ENCODE measurements around the gene UGGT2.
"Not testable (repeated sequence)": the region's sequence is repeated elsewhere in the genome, so short reads cannot be mapped to it uniquely, and the experiment has no call there.

UGGT2 gene

DNA sequence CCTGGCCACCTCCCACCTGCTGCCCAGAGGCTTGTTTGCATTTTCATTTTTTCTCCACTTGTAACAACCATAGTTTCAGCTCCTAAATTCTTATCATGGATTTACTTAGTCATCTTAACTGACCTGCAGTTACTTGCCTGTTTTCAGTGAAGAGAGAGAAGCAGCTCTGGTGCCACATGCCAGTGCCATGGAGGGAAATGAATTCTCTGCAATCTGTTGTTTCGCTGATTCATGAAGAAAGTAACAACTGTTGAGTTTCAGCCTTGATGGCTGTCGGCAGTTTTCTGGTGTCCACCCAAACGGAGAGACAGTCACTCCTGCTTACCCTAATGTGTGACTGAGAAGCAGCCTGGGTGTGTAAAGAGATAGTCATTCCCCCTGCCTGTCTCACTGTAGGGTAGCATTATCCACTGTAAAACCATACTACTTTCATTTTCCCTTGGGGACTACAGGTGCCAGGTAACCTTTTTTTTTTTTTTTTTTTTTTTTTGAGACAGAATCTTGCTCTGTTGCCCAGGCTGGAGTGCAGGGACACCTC, 260.1 kb downstream of the UGGT2 start:
- Histone ChIP-seq H2AFZ (ENCODE audit: low read length) (no peak overlapping the region), H3K27me3 (ENCODE audit: insufficient read depth, low read length) (no peaks in the 10 kb centered on the region), H3K4me3 (ENCODE audit: low read depth, low read length, poor library complexity, severe bottlenecking) (no peak overlapping the region), H3K27ac (ENCODE audit: low read depth, low read length, poor library complexity, severe bottlenecking) (no peak overlapping the region), H3K9me2 (ENCODE audit: low read depth, low read length) (no peaks in the 10 kb centered on the region), H3K79me2 (ENCODE audit: insufficient read depth, low read length) (no peaks in the 10 kb centered on the region), H3K4me1 (ENCODE audit: insufficient read depth, low read length, severe bottlenecking) (no peaks in the 10 kb centered on the region), H4K20me1 (ENCODE audit: insufficient read depth, low read length) (no peaks in the 10 kb centered on the region), H3K36me3 (ENCODE audit: insufficient read depth, low read length) (peaks cover 63% of the 10 kb centered on the region), H3K9me3 (ENCODE audit: low read length) (no peaks in the 10 kb centered on the region), H3K4me2 (ENCODE audit: low read length) (no peak overlapping the region), H3F3A (ENCODE audit: insufficient read depth, low read length) (no peaks in the 10 kb centered on the region), H3K9ac (ENCODE audit: low read length) (no peak overlapping the region)
- no peak for TF ChIP-seq EZH2 (IDR thresholded peaks at IDR 0.05; ENCODE audit: borderline replicate concordance, low read length)
- TF ChIP-seq, protein P1, sequence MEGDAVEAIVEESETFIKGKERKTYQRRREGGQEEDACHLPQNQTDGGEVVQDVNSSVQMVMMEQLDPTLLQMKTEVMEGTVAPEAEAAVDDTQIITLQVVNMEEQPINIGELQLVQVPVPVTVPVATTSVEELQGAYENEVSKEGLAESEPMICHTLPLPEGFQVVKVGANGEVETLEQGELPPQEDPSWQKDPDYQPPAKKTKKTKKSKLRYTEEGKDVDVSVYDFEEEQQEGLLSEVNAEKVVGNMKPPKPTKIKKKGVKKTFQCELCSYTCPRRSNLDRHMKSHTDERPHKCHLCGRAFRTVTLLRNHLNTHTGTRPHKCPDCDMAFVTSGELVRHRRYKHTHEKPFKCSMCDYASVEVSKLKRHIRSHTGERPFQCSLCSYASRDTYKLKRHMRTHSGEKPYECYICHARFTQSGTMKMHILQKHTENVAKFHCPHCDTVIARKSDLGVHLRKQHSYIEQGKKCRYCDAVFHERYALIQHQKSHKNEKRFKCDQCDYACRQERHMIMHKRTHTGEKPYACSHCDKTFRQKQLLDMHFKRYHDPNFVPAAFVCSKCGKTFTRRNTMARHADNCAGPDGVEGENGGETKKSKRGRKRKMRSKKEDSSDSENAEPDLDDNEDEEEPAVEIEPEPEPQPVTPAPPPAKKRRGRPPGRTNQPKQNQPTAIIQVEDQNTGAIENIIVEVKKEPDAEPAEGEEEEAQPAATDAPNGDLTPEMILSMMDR (IDR thresholded peaks at IDR 0.05; ENCODE audit: low read length) = no peak

DNA sequence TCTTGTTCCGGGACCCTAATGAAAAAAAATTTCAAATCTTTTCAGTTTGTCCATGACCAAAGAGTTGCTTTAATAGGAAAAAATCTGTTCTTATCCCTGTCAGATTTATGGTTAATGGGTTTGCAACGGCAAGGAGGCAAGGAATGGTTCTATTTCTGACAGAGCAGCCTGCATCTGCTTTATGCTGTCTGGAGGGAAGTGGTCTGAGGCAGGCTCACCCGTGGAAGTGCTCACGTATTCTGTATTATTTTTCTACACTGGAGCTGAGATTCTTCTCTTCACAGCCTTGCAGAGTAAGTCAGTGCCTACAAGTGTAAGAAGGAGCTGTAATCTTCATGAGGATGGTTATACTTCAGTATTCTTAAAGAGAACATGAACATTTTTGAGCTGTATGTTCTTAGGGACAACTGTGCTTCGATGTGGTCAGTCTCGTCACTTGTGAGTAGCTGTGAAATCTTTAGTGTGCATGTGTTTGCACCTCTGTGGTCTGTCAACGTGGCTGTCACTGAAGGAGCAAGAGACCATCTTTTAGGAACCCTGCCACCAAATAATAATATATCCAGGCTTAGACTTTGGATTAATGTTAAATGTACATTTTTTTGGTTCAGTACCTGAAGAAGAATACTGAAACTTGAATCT, 262.0 kb downstream of the UGGT2 start:
- H3K9me3 ChIP-seq (ENCODE audit: low read length) = no peaks in the 10 kb centered on the region
- H4K20me1 ChIP-seq (ENCODE audit: insufficient read depth, low read length) = no peaks in the 10 kb centered on the region
- H3K9me2 ChIP-seq (ENCODE audit: low read depth, low read length) = no peaks in the 10 kb centered on the region
- H3K9ac ChIP-seq (ENCODE audit: low read length) = no peak overlapping the region
- H3K27ac ChIP-seq (ENCODE audit: low read depth, low read length, poor library complexity, severe bottlenecking) = no peak overlapping the region
- no peaks in the 10 kb centered on the region for H3K4me1 ChIP-seq (ENCODE audit: insufficient read depth, low read length, severe bottlenecking)
- H3K79me2 ChIP-seq (ENCODE audit: insufficient read depth, low read length) = no peaks in the 10 kb centered on the region
- peaks cover 82% of the 10 kb centered on the region for H3K36me3 ChIP-seq (ENCODE audit: insufficient read depth, low read length)
- H3K4me2 ChIP-seq (ENCODE audit: low read length) = no peak overlapping the region
- H3K27me3 ChIP-seq (ENCODE audit: insufficient read depth, low read length) = no peaks in the 10 kb centered on the region
- no peaks in the 10 kb centered on the region for H3F3A ChIP-seq (ENCODE audit: insufficient read depth, low read length)
- no peak overlapping the region for H2AFZ ChIP-seq (ENCODE audit: low read length)
- no peak for TF ChIP-seq EZH2 (IDR thresholded peaks at IDR 0.05; ENCODE audit: borderline replicate concordance, low read length)
- TF ChIP-seq, protein P1 (IDR thresholded peaks at IDR 0.05; ENCODE audit: low read length) = no peak
- H3K4me3 ChIP-seq (ENCODE audit: low read depth, low read length, poor library complexity, severe bottlenecking) = no peak overlapping the region

DNA sequence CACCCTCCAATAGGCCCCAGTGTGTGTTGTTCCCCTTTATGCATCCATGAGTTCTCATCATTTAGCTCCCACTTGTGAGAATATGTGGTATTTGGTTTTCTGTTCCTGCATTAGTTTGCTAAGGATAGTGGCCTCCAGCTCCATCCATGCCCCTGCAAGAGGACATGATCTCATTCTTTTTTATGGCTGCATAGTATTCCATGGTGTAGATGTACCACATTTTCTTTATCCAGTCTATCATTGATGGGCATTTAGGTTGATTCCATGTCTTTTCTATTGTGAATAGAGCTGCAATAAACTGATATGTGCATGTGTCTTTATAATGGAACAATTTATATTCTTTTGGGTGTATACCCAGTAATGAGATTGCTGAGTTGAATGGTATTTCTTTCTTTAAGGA, 263.9 kb downstream of the UGGT2 start:
- H3K27me3 ChIP-seq (ENCODE audit: insufficient read depth, low read length); H3K9me2 ChIP-seq (ENCODE audit: low read depth, low read length); H4K20me1 ChIP-seq (ENCODE audit: insufficient read depth, low read length); H3K27ac ChIP-seq (ENCODE audit: low read depth, low read length, poor library complexity, severe bottlenecking); H3K4me2 ChIP-seq (ENCODE audit: low read length); H3K4me3 ChIP-seq (ENCODE audit: low read depth, low read length, poor library complexity, severe bottlenecking); H3K9ac ChIP-seq (ENCODE audit: low read length); H3K79me2 ChIP-seq (ENCODE audit: insufficient read depth, low read length); H3F3A ChIP-seq (ENCODE audit: insufficient read depth, low read length); H3K4me1 ChIP-seq (ENCODE audit: insufficient read depth, low read length, severe bottlenecking); H2AFZ ChIP-seq (ENCODE audit: low read length); H3K9me3 ChIP-seq (ENCODE audit: low read length): not testable (repeated sequence)
- peaks cover 81% of the 10 kb centered on the region for H3K36me3 ChIP-seq (ENCODE audit: insufficient read depth, low read length)

DNA sequence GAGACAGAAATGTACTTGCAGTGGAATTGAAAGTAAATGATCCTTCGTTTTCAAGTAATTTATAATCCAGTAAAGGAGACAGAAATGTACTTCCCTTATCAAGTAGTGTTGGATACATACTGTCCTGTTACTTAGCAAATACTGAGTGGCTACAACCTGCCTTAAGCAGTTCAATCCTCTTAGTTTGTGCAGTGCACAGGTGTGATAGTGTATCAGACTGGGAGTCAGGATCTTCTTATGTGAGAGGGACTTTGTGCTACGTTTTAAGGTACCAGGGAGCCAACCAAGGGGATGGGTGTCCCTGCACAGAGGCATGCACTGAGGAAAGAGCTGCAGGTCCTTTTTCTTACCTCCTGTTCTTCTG, 265.1 kb downstream of the UGGT2 start:
- no peak for TF ChIP-seq EZH2 (IDR thresholded peaks at IDR 0.05; ENCODE audit: borderline replicate concordance, low read length)
- no peak overlapping the region for H3K4me3 ChIP-seq (ENCODE audit: low read depth, low read length, poor library complexity, severe bottlenecking)

More for the DNA sequence above, 265.1 kb downstream of the UGGT2 start:
- H3K27me3 ChIP-seq (ENCODE audit: insufficient read depth, low read length) = no peaks in the 10 kb centered on the region
- no peak overlapping the region for H2AFZ ChIP-seq (ENCODE audit: low read length)
- peaks cover 70% of the 10 kb centered on the region for H3K36me3 ChIP-seq (ENCODE audit: insufficient read depth, low read length)
- H3K27ac ChIP-seq (ENCODE audit: low read depth, low read length, poor library complexity, severe bottlenecking) = no peak overlapping the region
- H3K4me2 ChIP-seq (ENCODE audit: low read length) = no peak overlapping the region
- no peak overlapping the region for H3K9ac ChIP-seq (ENCODE audit: low read length)
- H3K9me2 ChIP-seq (ENCODE audit: low read depth, low read length) = no peaks in the 10 kb centered on the region
- H4K20me1 ChIP-seq (ENCODE audit: insufficient read depth, low read length) = no peaks in the 10 kb centered on the region
- H3K79me2 ChIP-seq (ENCODE audit: insufficient read depth, low read length) = no peaks in the 10 kb centered on the region
- no peaks in the 10 kb centered on the region for H3F3A ChIP-seq (ENCODE audit: insufficient read depth, low read length)
- no peaks in the 10 kb centered on the region for H3K9me3 ChIP-seq (ENCODE audit: low read length)
- no peaks in the 10 kb centered on the region for H3K4me1 ChIP-seq (ENCODE audit: insufficient read depth, low read length, severe bottlenecking)

Data from OCI-LY1 (cell line).